ENCODE results near the gene C1QTNF9B.
"Not testable (repeated sequence)": the region's sequence is repeated elsewhere in the genome, so short reads cannot be mapped to it uniquely, and the experiment has no call there.

C1QTNF9B gene

GRCh38 chr13:23894746-23895145 lies 2.6 kb downstream of the C1QTNF9B start:
- not testable (repeated sequence) for DNase-seq (ENCODE audit: low read depth in 2 of 2, low spot score in 1 of 2)

GRCh38 chr13:23893791-23894190 lies 3.5 kb downstream of the C1QTNF9B start:
- DNase-seq (ENCODE audit: low read depth in 2 of 2, low spot score in 1 of 2): not testable (repeated sequence)

- DNase-seq (ENCODE audit: low read depth in 2 of 2, low spot score in 1 of 2): no peak
These were observed 7.4 kb downstream of the C1QTNF9B start for GRCh38 chr13:23889615-23890607.

- DNase-seq (ENCODE audit: low read depth in 2 of 2, low spot score in 1 of 2): peak; percentile 69 to 80
These were observed 8.4 kb downstream of the C1QTNF9B start, which contains the start of gene MIPEP for GRCh38 chr13:23888658-23889614. Gene MIPEP, minus strand, starts transcription at chr13:23889400. Its CDS starts 80 bp downstream, at chr13:23889320.

- DNase-seq (ENCODE audit: low read depth in 2 of 2, low spot score in 1 of 2): not testable (repeated sequence)
These were observed 12.9 kb downstream of the C1QTNF9B start for GRCh38 chr13:23884361-23884760.

- no peak for DNase-seq (ENCODE audit: low read depth in 2 of 2, low spot score in 1 of 2)
These were observed 14.0 kb downstream of the C1QTNF9B start for GRCh38 chr13:23883255-23883654.

- DNase-seq (ENCODE audit: low read depth in 2 of 2, low spot score in 1 of 2): not testable (repeated sequence)
These were observed 15.9 kb downstream of the C1QTNF9B start for GRCh38 chr13:23881402-23881800.

GRCh38 chr13:23880493-23881401 lies 16.6 kb downstream of the C1QTNF9B start:
- not testable (repeated sequence) for DNase-seq (ENCODE audit: low read depth in 2 of 2, low spot score in 1 of 2)

- DNase-seq (ENCODE audit: low read depth in 2 of 2, low spot score in 1 of 2): no peak
These were observed 20.0 kb downstream of the C1QTNF9B start for GRCh38 chr13:23877286-23877685.

GRCh38 chr13:23876265-23876664 lies 21.0 kb downstream of the C1QTNF9B start:
- no peak for DNase-seq (ENCODE audit: low read depth in 2 of 2, low spot score in 1 of 2)

- no peak for DNase-seq (ENCODE audit: low read depth in 2 of 2, low spot score in 1 of 2)
These were observed 25.6 kb downstream of the C1QTNF9B start for GRCh38 chr13:23871616-23872220.

- DNase-seq (ENCODE audit: low read depth in 2 of 2, low spot score in 1 of 2): no peak
These were observed 26.8 kb downstream of the C1QTNF9B start for GRCh38 chr13:23870356-23871140.

GRCh38 chr13:23868521-23868920 lies 28.8 kb downstream of the C1QTNF9B start:
- DNase-seq (ENCODE audit: low read depth in 2 of 2, low spot score in 1 of 2): no peak

GRCh38 chr13:23867027-23867491 lies 30.2 kb downstream of the C1QTNF9B start:
- no peak for DNase-seq (ENCODE audit: low read depth in 2 of 2, low spot score in 1 of 2)

- no peak for DNase-seq (ENCODE audit: low read depth in 2 of 2, low spot score in 1 of 2)
These were observed 30.8 kb downstream of the C1QTNF9B start for GRCh38 chr13:23866420-23867026.

GRCh38 chr13:23865906-23866305 lies 31.4 kb downstream of the C1QTNF9B start:
- no peak for DNase-seq (ENCODE audit: low read depth in 2 of 2, low spot score in 1 of 2)

GRCh38 chr13:23865026-23865425 lies 32.3 kb downstream of the C1QTNF9B start:
- no peak for DNase-seq (ENCODE audit: low read depth in 2 of 2, low spot score in 1 of 2)

GRCh38 chr13:23861310-23861709 lies 36.0 kb downstream of the C1QTNF9B start:
- no peak for DNase-seq (ENCODE audit: low read depth in 2 of 2, low spot score in 1 of 2)

- no peak for DNase-seq (ENCODE audit: low read depth in 2 of 2, low spot score in 1 of 2)
These were observed 37.4 kb downstream of the C1QTNF9B start for GRCh38 chr13:23859904-23860303.

All from stimulated activated CD8-positive, alpha-beta memory T cell treated with anti-CD3 and anti-CD28 coated beads, Interleukin-4, amount 100 ng/mL, for 1 hour (primary cell).